ENCODE measurements around the gene SNX6. TPM values are rescaled to one million over a fixed set of nuclear protein-coding genes. Genes with fewer than 3 reads are reported as not detected.

Gene SNX6
- total RNA-seq, 1 experiment from 2014 or later = 73.4 TPM

GRCh38 chr14:34678735-34679134 lies 48.8 kb upstream of the SNX6 start:
- TF ChIP-seq ZFX (IDR thresholded peaks at IDR 0.05) (no peak), SRF (IDR thresholded peaks at IDR 0.05; ENCODE audit: low read depth) (no peak), RAD21 (IDR thresholded peaks at IDR 0.05; ENCODE audit: low read depth) (no peak)
- peak overlapping the region; percentile 71 for H3K4me2 ChIP-seq (ENCODE audit: low read length)
- H3K9me3 ChIP-seq (ENCODE audit: control insufficient read depth in 1 of 2, insufficient read depth in 1 of 2, low read depth in 1 of 2, low read length in 2 of 2) = no peaks in the 10 kb centered on the region
- peaks cover 10 to 21% of the 10 kb centered on the region in 2 experiments for H3K4me1 ChIP-seq (ENCODE audit: control insufficient read depth in 1 of 2, insufficient read depth in 2 of 2, low read length in 2 of 2)
- H3K79me2 ChIP-seq (ENCODE audit: insufficient read depth, low read length) = no peaks in the 10 kb centered on the region
- ChIA-PET CTCF (no interaction called here), POLR2A (interaction anchor here (0.6 kb wide), 1 partner anchor 128 kb away, joined by 4 read pairs; no protein-coding TSS in a partner anchor), RAD21 (ENCODE audit: low non-redundant PET in 1 of 2, low total read pairs in 2 of 2, uncharacterized antibody in 2 of 2, unreplicated experiment in 2 of 2) (no interaction called here)
- no peak overlapping the region for H3K27ac ChIP-seq (ENCODE audit: low read depth, low read length)
- intact Hi-C loops (cut with micrococcal nuclease) = loop anchor here (10.0 kb wide), 2 partner anchors 196 to 1006 kb away; partner anchors contain the start of gene BAZ1A
- H3K36me3 ChIP-seq (ENCODE audit: control insufficient read depth in 1 of 2, insufficient read depth in 2 of 2, low read length in 2 of 2) = no peaks in the 10 kb centered on the region
- BruUV-seq (replicated peaks) = no TSS peak
- no peak overlapping the region for H2AFZ ChIP-seq (ENCODE audit: low read depth, low read length, poor library complexity, severe bottlenecking)
- no peak for DNase-seq (ENCODE audit: low read depth, low spot score)
- no peak overlapping the region for H3K4me3 ChIP-seq (replicated peaks in 1 of 2; ENCODE audit: low read depth in 1 of 2, low read length in 2 of 2)
- H3K27me3 ChIP-seq (ENCODE audit: insufficient read depth, low read length) = no peaks in the 10 kb centered on the region
- no peaks in the 10 kb centered on the region for H3K9me2 ChIP-seq (ENCODE audit: insufficient read depth)
- H3K9ac ChIP-seq (ENCODE audit: low read length) = no peak overlapping the region
- no peaks in the 10 kb centered on the region for H4K20me1 ChIP-seq (ENCODE audit: insufficient read depth)
- 0 out of 2 replicates have a peak, but pooled peaks have one; percentile 8 for ATAC-seq

GRCh38 chr14:34678306-34678705 lies 48.4 kb upstream of the SNX6 start:
- peak overlapping the region; percentile 71 for H3K4me2 ChIP-seq (ENCODE audit: low read length)
- DNase-seq (ENCODE audit: low read depth, low spot score) (no peak), ATAC-seq (0 out of 2 replicates have a peak, but pooled peaks have one; percentile 33)
- peak overlapping the region; percentile 99 for H2AFZ ChIP-seq (ENCODE audit: low read depth, low read length, poor library complexity, severe bottlenecking)
- ChIA-PET RAD21 (ENCODE audit: low non-redundant PET in 1 of 2, low total read pairs in 2 of 2, uncharacterized antibody in 2 of 2, unreplicated experiment in 2 of 2) (no interaction called here), POLR2A (interaction anchor here (1.0 kb wide), 1 partner anchor 46 kb away, joined by 3 read pairs; no protein-coding TSS in a partner anchor), CTCF (interaction anchor here (1.0 kb wide), 1 partner anchor 88 kb away, joined by 3 read pairs; no protein-coding TSS in a partner anchor)
- no peaks in the 10 kb centered on the region for H3K27me3 ChIP-seq (ENCODE audit: insufficient read depth, low read length)
- H3K79me2 ChIP-seq (ENCODE audit: insufficient read depth, low read length) = no peaks in the 10 kb centered on the region
- no peaks in the 10 kb centered on the region for H4K20me1 ChIP-seq (ENCODE audit: insufficient read depth)
- no peak overlapping the region for H3K4me3 ChIP-seq (replicated peaks in 1 of 2; ENCODE audit: low read depth in 1 of 2, low read length in 2 of 2)
- H3K27ac ChIP-seq (ENCODE audit: low read depth, low read length) = no peak overlapping the region
- H3K9ac ChIP-seq (ENCODE audit: low read length) = peak overlapping the region; percentile 23
- intact Hi-C loops (cut with micrococcal nuclease) = loop anchor here (10.0 kb wide), 2 partner anchors 196 to 1006 kb away; partner anchors contain the start of gene BAZ1A
- no peaks in the 10 kb centered on the region for H3K9me2 ChIP-seq (ENCODE audit: insufficient read depth)
- H3K4me1 ChIP-seq (ENCODE audit: control insufficient read depth in 1 of 2, insufficient read depth in 2 of 2, low read length in 2 of 2) = peaks cover 10 to 21% of the 10 kb centered on the region in 2 experiments
- H3K9me3 ChIP-seq (ENCODE audit: control insufficient read depth in 1 of 2, insufficient read depth in 1 of 2, low read depth in 1 of 2, low read length in 2 of 2) = no peaks in the 10 kb centered on the region
- no TSS peak for BruUV-seq (replicated peaks)
- no peaks in the 10 kb centered on the region for H3K36me3 ChIP-seq (ENCODE audit: control insufficient read depth in 1 of 2, insufficient read depth in 2 of 2, low read length in 2 of 2)
- no peak for TF ChIP-seq POLR2A (IDR thresholded peaks at IDR 0.05; ENCODE audit: borderline replicate concordance, extremely low read depth, insufficient read depth, insufficient read length)
- no peak for TF ChIP-seq ATF3 (IDR thresholded peaks at IDR 0.05)
- no peak for TF ChIP-seq REST (IDR thresholded peaks at IDR 0.05; ENCODE audit: low read depth)
- no peak for TF ChIP-seq TCF7L2 (IDR thresholded peaks at IDR 0.05; ENCODE audit: borderline replicate concordance, extremely low read depth, insufficient read depth, insufficient read length)
- no peak for TF ChIP-seq ELF1 (IDR thresholded peaks at IDR 0.05; ENCODE audit: borderline replicate concordance, low read depth)
- no peak for TF ChIP-seq EGR1 (IDR thresholded peaks at IDR 0.05; ENCODE audit: low read depth)
- TF ChIP-seq POLR2AphosphoS5 (IDR thresholded peaks at IDR 0.05; ENCODE audit: low read depth, low read length) = no peak
- no peak for TF ChIP-seq FOSL1 (IDR thresholded peaks at IDR 0.05; ENCODE audit: low read depth)
- TF ChIP-seq EZH2phosphoT487 (IDR thresholded peaks at IDR 0.05; ENCODE audit: borderline replicate concordance) = no peak
- TF ChIP-seq CBX3 (IDR thresholded peaks at IDR 0.05; ENCODE audit: low read depth) = no peak
- no peak for TF ChIP-seq ZBTB33 (IDR thresholded peaks at IDR 0.05; ENCODE audit: extremely low read depth, insufficient replicate concordance, low read length)
- TF ChIP-seq EZH2 (IDR thresholded peaks at IDR 0.05) = no peak
- no peak for TF ChIP-seq JUND (IDR thresholded peaks at IDR 0.05)
